ENCODE data around the gene TNFAIP2. TPM values are rescaled to one million over a fixed set of nuclear protein-coding genes. Genes with fewer than 3 reads are reported as not detected.

Gene TNFAIP2
- total RNA-seq, 2 donors from 2014 or later: 24.5 to 32.2 TPM

GRCh38 chr14:103139132-103140025, 16.1 kb downstream of the TNFAIP2 start:
- DNase-seq (ENCODE audit: low spot score): no peak

GRCh38 chr14:103140316-103141109, 17.3 kb downstream of the TNFAIP2 start:
- Histone ChIP-seq H3K4me1 (peaks cover 0 to 21% of the 10 kb centered on the region in 2 donors), H3K27me3 (peaks cover 0 to 4% of the 10 kb centered on the region in 2 donors), H3K36me3 (peaks cover 2% of the 10 kb centered on the region), H3K4me3 (no peak overlapping the region), H3K9me3 (no peaks in the 10 kb centered on the region), H3K27ac (no peak overlapping the region)
- TF ChIP-seq CTCF (IDR thresholded peaks at IDR 0.05): no peak
- DNase-seq (ENCODE audit: low spot score): no peak

More at GRCh38 chr14:103139132-103140025, 16.1 kb downstream of the TNFAIP2 start:
- no peak for TF ChIP-seq CTCF (IDR thresholded peaks at IDR 0.05)
- Histone ChIP-seq H3K4me1 (peaks cover 0 to 21% of the 10 kb centered on the region in 2 donors), H3K27me3 (peaks cover 0 to 4% of the 10 kb centered on the region in 2 donors), H3K36me3 (peaks cover 5% of the 10 kb centered on the region), H3K27ac (no peak overlapping the region), H3K4me3 (peak overlapping the region in 1 of 2 donors; percentile 39), H3K9me3 (no peaks in the 10 kb centered on the region)

- Histone ChIP-seq H3K27ac (no peak overlapping the region), H3K4me1 (peaks cover 0 to 21% of the 10 kb centered on the region in 2 donors), H3K27me3 (peaks cover 0 to 4% of the 10 kb centered on the region in 2 donors), H3K4me3 (no peak overlapping the region), H3K36me3 (no peaks in the 10 kb centered on the region), H3K9me3 (no peaks in the 10 kb centered on the region)
- no peak for DNase-seq (ENCODE audit: low spot score)
- TF ChIP-seq CTCF (IDR thresholded peaks at IDR 0.05): peak; percentile 35 to 72
Measured at GRCh38 chr14:103141117-103141796, 18.0 kb downstream of the TNFAIP2 start.

- no peaks in the 10 kb centered on the region for H3K9me3 ChIP-seq
- H3K36me3 ChIP-seq: no peaks in the 10 kb centered on the region
- peaks cover 0 to 4% of the 10 kb centered on the region in 2 donors for H3K27me3 ChIP-seq
- TF ChIP-seq CTCF (IDR thresholded peaks at IDR 0.05): no peak
- no peak overlapping the region for H3K4me3 ChIP-seq
- no peak for DNase-seq (ENCODE audit: low spot score)
- H3K4me1 ChIP-seq: peaks cover 0 to 21% of the 10 kb centered on the region in 2 donors
- no peak overlapping the region for H3K27ac ChIP-seq
Measured at GRCh38 chr14:103142026-103142425, 18.8 kb downstream of the TNFAIP2 start.

GRCh38 chr14:103142721-103143302, 19.6 kb downstream of the TNFAIP2 start:
- Histone ChIP-seq H3K4me3 (no peak overlapping the region), H3K27ac (no peak overlapping the region), H3K27me3 (peaks cover 0 to 4% of the 10 kb centered on the region in 2 donors), H3K36me3 (no peaks in the 10 kb centered on the region), H3K4me1 (peaks cover 0 to 17% of the 10 kb centered on the region in 2 donors), H3K9me3 (no peaks in the 10 kb centered on the region)
- no peak for DNase-seq (ENCODE audit: low spot score)
- TF ChIP-seq CTCF (IDR thresholded peaks at IDR 0.05): no peak

All from right atrium auricular region (tissue), 2 donors.